ENCODE results near the gene HEATR5B. TPM values are rescaled to one million over a fixed set of nuclear protein-coding genes. Genes with fewer than 3 reads are reported as not detected.

Gene HEATR5B
- total RNA-seq, 1 experiment from 2014 or later: 12.6 TPM

- TF ChIP-seq, protein P1, sequence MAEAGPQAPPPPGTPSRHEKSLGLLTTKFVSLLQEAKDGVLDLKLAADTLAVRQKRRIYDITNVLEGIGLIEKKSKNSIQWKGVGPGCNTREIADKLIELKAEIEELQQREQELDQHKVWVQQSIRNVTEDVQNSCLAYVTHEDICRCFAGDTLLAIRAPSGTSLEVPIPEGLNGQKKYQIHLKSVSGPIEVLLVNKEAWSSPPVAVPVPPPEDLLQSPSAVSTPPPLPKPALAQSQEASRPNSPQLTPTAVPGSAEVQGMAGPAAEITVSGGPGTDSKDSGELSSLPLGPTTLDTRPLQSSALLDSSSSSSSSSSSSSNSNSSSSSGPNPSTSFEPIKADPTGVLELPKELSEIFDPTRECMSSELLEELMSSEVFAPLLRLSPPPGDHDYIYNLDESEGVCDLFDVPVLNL (CRISPR knock-in tag; IDR thresholded peaks at IDR 0.05; ENCODE audit: borderline replicate concordance, low read depth): no peak
- TF ChIP-seq TEAD1 (CRISPR knock-in tag; IDR thresholded peaks at IDR 0.05) (no peak), SMAD4 (CRISPR knock-in tag; IDR thresholded peaks at IDR 0.05) (no peak), ETV6 (CRISPR knock-in tag; IDR thresholded peaks at IDR 0.05) (no peak)
- TF ChIP-seq, protein P2, sequence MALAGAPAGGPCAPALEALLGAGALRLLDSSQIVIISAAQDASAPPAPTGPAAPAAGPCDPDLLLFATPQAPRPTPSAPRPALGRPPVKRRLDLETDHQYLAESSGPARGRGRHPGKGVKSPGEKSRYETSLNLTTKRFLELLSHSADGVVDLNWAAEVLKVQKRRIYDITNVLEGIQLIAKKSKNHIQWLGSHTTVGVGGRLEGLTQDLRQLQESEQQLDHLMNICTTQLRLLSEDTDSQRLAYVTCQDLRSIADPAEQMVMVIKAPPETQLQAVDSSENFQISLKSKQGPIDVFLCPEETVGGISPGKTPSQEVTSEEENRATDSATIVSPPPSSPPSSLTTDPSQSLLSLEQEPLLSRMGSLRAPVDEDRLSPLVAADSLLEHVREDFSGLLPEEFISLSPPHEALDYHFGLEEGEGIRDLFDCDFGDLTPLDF (CRISPR knock-in tag; IDR thresholded peaks at IDR 0.05): no peak
- TF ChIP-seq, protein P3, sequence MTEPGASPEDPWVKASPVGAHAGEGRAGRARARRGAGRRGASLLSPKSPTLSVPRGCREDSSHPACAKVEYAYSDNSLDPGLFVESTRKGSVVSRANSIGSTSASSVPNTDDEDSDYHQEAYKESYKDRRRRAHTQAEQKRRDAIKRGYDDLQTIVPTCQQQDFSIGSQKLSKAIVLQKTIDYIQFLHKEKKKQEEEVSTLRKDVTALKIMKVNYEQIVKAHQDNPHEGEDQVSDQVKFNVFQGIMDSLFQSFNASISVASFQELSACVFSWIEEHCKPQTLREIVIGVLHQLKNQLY (CRISPR knock-in tag; IDR thresholded peaks at IDR 0.05): no peak
Observed at GRCh38 chr2:36963106-36963505, 121.1 kb downstream of the HEATR5B start (continued).

- Mint-ChIP-seq H3K36me3 (no peaks in the 10 kb centered on the region), H3K4me3 (no peak overlapping the region), H3K4me1 (peaks cover 71% of the 10 kb centered on the region), H3K27ac (0 out of 2 replicates have a peak overlapping the region, but pooled peaks have one; percentile 33), H3K27me3 (ENCODE audit: low read depth) (no peaks in the 10 kb centered on the region), H3K9me3 (no peaks in the 10 kb centered on the region)
- TF ChIP-seq ZNF396 (CRISPR knock-in tag; IDR thresholded peaks at IDR 0.05; ENCODE audit: borderline replicate concordance) (no peak), TEAD4 (CRISPR knock-in tag; IDR thresholded peaks at IDR 0.05) (no peak), IRF2 (CRISPR knock-in tag; IDR thresholded peaks at IDR 0.05; ENCODE audit: borderline replicate concordance, low read depth) (no peak), PRRX2 (CRISPR knock-in tag; IDR thresholded peaks at IDR 0.05) (no peak), TP53 (CRISPR knock-in tag; IDR thresholded peaks at IDR 0.05) (no peak), TCF7 (CRISPR knock-in tag; IDR thresholded peaks at IDR 0.05; ENCODE audit: low read depth) (no peak)
- TF ChIP-seq, protein P4, sequence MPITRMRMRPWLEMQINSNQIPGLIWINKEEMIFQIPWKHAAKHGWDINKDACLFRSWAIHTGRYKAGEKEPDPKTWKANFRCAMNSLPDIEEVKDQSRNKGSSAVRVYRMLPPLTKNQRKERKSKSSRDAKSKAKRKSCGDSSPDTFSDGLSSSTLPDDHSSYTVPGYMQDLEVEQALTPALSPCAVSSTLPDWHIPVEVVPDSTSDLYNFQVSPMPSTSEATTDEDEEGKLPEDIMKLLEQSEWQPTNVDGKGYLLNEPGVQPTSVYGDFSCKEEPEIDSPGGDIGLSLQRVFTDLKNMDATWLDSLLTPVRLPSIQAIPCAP (CRISPR knock-in tag; IDR thresholded peaks at IDR 0.05): no peak
- DNase-seq (ENCODE audit: low spot score) (no peak), ATAC-seq (no peak)
- ChIA-PET CTCF (interaction anchor here (0.9 kb wide), 1 partner anchor 8 kb away, joined by 4 read pairs; no protein-coding TSS in a partner anchor), POLR2A (no interaction called here)
Observed at GRCh38 chr2:36960773-36961172, 123.4 kb downstream of the HEATR5B start.

DNA sequence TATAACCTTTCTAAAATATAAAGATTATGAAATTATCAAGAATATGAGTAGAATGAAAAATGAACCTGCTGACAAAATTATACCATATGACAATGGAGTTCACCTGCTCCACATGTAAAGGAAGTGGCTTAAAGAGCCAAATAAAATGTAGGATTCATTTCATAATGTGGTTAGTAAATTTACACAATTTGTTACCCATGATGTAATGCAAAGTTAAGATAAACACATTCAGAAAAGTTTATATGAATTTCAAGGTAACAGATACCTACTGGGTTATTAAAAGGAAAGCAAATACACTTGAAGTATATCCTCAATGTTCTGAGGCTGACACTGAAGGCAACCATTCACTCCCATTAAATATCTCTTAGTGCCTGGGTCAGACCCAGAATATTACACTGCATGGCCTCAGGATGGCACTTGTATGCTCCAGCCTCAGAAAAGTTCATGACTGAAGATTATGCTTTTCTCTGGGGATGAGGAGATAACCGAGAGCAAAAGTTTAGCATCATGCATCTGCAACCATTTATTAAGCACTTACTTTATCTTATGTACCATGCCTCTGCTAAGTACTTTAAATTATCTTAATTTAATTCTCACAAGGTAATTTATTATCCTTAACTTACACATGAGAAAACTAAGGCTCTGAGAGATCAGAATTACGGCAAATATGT lies 124.0 kb downstream of the HEATR5B start:
- ATAC-seq (no peak), DNase-seq (ENCODE audit: low spot score) (no peak)
- TF ChIP-seq IRF2 (CRISPR knock-in tag; IDR thresholded peaks at IDR 0.05; ENCODE audit: borderline replicate concordance, low read depth) (no peak), ZNF219 (CRISPR knock-in tag; IDR thresholded peaks at IDR 0.05; ENCODE audit: borderline replicate concordance) (no peak), ZBTB21 (CRISPR knock-in tag; IDR thresholded peaks at IDR 0.05; ENCODE audit: borderline replicate concordance) (no peak), SMAD3 (CRISPR knock-in tag; IDR thresholded peaks at IDR 0.05; ENCODE audit: borderline replicate concordance) (no peak), PRRX2 (CRISPR knock-in tag; IDR thresholded peaks at IDR 0.05) (no peak), ZNF671 (CRISPR knock-in tag; IDR thresholded peaks at IDR 0.05) (no peak), E2F5 (CRISPR knock-in tag; IDR thresholded peaks at IDR 0.05) (no peak), CREM (CRISPR knock-in tag; IDR thresholded peaks at IDR 0.05) (no peak), JAZF1 (CRISPR knock-in tag; IDR thresholded peaks at IDR 0.05) (no peak), FOXP1 (CRISPR knock-in tag; IDR thresholded peaks at IDR 0.05; ENCODE audit: borderline replicate concordance) (no peak)
- TF ChIP-seq, protein P5, sequence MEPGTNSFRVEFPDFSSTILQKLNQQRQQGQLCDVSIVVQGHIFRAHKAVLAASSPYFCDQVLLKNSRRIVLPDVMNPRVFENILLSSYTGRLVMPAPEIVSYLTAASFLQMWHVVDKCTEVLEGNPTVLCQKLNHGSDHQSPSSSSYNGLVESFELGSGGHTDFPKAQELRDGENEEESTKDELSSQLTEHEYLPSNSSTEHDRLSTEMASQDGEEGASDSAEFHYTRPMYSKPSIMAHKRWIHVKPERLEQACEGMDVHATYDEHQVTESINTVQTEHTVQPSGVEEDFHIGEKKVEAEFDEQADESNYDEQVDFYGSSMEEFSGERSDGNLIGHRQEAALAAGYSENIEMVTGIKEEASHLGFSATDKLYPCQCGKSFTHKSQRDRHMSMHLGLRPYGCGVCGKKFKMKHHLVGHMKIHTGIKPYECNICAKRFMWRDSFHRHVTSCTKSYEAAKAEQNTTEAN (CRISPR knock-in tag; IDR thresholded peaks at IDR 0.05): no peak
- TF ChIP-seq, protein P6, sequence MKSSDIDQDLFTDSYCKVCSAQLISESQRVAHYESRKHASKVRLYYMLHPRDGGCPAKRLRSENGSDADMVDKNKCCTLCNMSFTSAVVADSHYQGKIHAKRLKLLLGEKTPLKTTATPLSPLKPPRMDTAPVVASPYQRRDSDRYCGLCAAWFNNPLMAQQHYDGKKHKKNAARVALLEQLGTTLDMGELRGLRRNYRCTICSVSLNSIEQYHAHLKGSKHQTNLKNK (CRISPR knock-in tag; IDR thresholded peaks at IDR 0.05): no peak
- TF ChIP-seq, protein P7, sequence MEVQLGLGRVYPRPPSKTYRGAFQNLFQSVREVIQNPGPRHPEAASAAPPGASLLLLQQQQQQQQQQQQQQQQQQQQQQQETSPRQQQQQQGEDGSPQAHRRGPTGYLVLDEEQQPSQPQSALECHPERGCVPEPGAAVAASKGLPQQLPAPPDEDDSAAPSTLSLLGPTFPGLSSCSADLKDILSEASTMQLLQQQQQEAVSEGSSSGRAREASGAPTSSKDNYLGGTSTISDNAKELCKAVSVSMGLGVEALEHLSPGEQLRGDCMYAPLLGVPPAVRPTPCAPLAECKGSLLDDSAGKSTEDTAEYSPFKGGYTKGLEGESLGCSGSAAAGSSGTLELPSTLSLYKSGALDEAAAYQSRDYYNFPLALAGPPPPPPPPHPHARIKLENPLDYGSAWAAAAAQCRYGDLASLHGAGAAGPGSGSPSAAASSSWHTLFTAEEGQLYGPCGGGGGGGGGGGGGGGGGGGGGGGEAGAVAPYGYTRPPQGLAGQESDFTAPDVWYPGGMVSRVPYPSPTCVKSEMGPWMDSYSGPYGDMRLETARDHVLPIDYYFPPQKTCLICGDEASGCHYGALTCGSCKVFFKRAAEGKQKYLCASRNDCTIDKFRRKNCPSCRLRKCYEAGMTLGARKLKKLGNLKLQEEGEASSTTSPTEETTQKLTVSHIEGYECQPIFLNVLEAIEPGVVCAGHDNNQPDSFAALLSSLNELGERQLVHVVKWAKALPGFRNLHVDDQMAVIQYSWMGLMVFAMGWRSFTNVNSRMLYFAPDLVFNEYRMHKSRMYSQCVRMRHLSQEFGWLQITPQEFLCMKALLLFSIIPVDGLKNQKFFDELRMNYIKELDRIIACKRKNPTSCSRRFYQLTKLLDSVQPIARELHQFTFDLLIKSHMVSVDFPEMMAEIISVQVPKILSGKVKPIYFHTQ (CRISPR knock-in tag; IDR thresholded peaks at IDR 0.05): no peak
- no peaks in the 10 kb centered on the region for H3K36me3 Mint-ChIP-seq
- H3K27ac Mint-ChIP-seq: no peak overlapping the region
- H3K27me3 Mint-ChIP-seq (ENCODE audit: low read depth): no peaks in the 10 kb centered on the region
- ChIA-PET CTCF (no interaction called here), POLR2A (no interaction called here)
- H3K4me3 Mint-ChIP-seq: no peak overlapping the region
- peaks cover 74% of the 10 kb centered on the region for H3K4me1 Mint-ChIP-seq
- no peaks in the 10 kb centered on the region for H3K9me3 Mint-ChIP-seq

Measured in WTC11 (cell line).